GM12878 (cell line): ENCODE measurements around the gene PDE6A. TPM values are rescaled to one million over a fixed set of nuclear protein-coding genes. Genes with fewer than 3 reads are reported as not detected.

ENCODE experiments used
- ATAC-seq: fragments of 200-7000 bp; cut with Tn5 transposase; 3 replicates; pipeline ENCODE4 v1.9.1; 2020; ENCODE audit warnings: mild to moderate bottlenecking, moderate library complexity
- Bru-seq: library from RNA; stranded (reverse); fragments of 400-500 nt; gene quantifications from one replicate; lab custom pipeline; 2021; lab: Mats Ljungman, UMichigan
- BruChase-seq, 2 experiments: library from RNA; stranded (reverse); fragments of 400-500 nt; gene quantifications; one replicate each; lab custom pipeline; 2021; lab: Mats Ljungman, UMichigan
- BruUV-seq: library from RNA; stranded (reverse); fragments of 400-500 nt; replicated peaks from 2 replicates; lab custom pipeline; 2021; lab: Mats Ljungman, UMichigan
- CTCF ChIA-PET: fragments of 300-600 bp; sonication (Branson Sonifier 250); formaldehyde crosslinking; extraction: SDS; loops from one replicate; lab custom pipeline; 2021; ENCODE audit warnings: inconsistent platforms; lab: Yijun Ruan, JAX
- POLR2A ChIA-PET: fragments of 350-600 bp; formaldehyde crosslinking; extraction: SDS; loops from one replicate; lab custom pipeline; 2021; ENCODE audit warnings: inconsistent platforms; lab: Charles Lee
- RAD21 ChIA-PET: fragments of 300-600 bp; sonication (Branson Sonifier 250); formaldehyde crosslinking; loops from one replicate; lab custom pipeline; 2023; ENCODE audit warnings: antibody characterized with exemption; ENCODE audit not compliant: unreplicated experiment; lab: Charles Lee
- SMC1A ChIA-PET: fragments of 300-600 bp; sonication (Branson Sonifier 250); formaldehyde crosslinking; loops from one replicate; lab custom pipeline; 2023; ENCODE audit not compliant: unreplicated experiment, uncharacterized antibody; lab: Charles Lee
- DNase-seq: peaks from one replicate; pipeline ENCODE4 v3.0.0-alpha.2; 2011; ENCODE audit warnings: low read depth, low spot score
- FAIRE-seq: peaks from 3 replicates; lab custom pipeline; 2011; peaks lifted over from hg19 to GRCh38; lab: Jason Lieb, UNC
- H2AFZ ChIP-seq: 2 replicates; pipeline ENCODE4 v1.6.0; 2011; ENCODE audit warnings: low read depth, low read length, control low read depth; ENCODE audit not compliant: control insufficient read depth
- H3K27ac ChIP-seq: 2 replicates; pipeline ENCODE4 v1.5.1; 2011; ENCODE audit warnings: control low read depth; ENCODE audit not compliant: control insufficient read depth, insufficient read depth
- H3K27me3 ChIP-seq, 2 experiments: replicated peaks in 1 of 2; 2 replicates each; pipeline versions ENCODE4 v1.6.0 to v1.6.1; 2011; ENCODE audit warnings: low read length in 1 of 2; ENCODE audit not compliant: control insufficient read depth in 2 of 2, insufficient read depth in 2 of 2
- H3K36me3 ChIP-seq, 2 experiments: 2 replicates each; pipeline ENCODE4 v1.5.1; 2011; ENCODE audit warnings: low read length in 1 of 2; ENCODE audit not compliant: control insufficient read depth in 2 of 2, insufficient read depth in 2 of 2
- H3K4me1 ChIP-seq: 2 replicates; pipeline ENCODE4 v1.6.1; 2011; ENCODE audit warnings: mild to moderate bottlenecking, low read length, moderate library complexity, mixed read lengths; ENCODE audit not compliant: control insufficient read depth, insufficient read depth
- H3K4me2 ChIP-seq: 2 replicates; pipeline ENCODE4 v1.6.0; 2011; ENCODE audit warnings: control low read depth; ENCODE audit not compliant: control insufficient read depth, insufficient read depth
- H3K4me3 ChIP-seq: fragments of 200-600 bp; sonication (generic); 2 replicates; pipeline ENCODE4 v1.5.1; 2016
- H3K79me2 ChIP-seq: 2 replicates; pipeline ENCODE4 v1.6.0; 2011; ENCODE audit warnings: low read length; ENCODE audit not compliant: control insufficient read depth, insufficient read depth
- H3K9ac ChIP-seq: 2 replicates; pipeline ENCODE4 v1.8.0; 2011; ENCODE audit warnings: low read length, control low read depth, mixed read lengths; ENCODE audit not compliant: control insufficient read depth, insufficient read depth
- H3K9me3 ChIP-seq: replicated peaks from 3 replicates; pipeline ENCODE4 v1.5.1; 2011; ENCODE audit warnings: mild to moderate bottlenecking, low read length; ENCODE audit not compliant: control insufficient read depth, insufficient read depth
- H4K20me1 ChIP-seq: 2 replicates; pipeline ENCODE4 v1.6.0; 2011; ENCODE audit not compliant: control insufficient read depth, insufficient read depth
- BCL11A ChIP-seq: IDR thresholded peaks from 2 replicates; pipeline ENCODE4 v1.6.1; 2011; ENCODE audit warnings: low read depth, low read length
- HDAC2 ChIP-seq: fragments of 200-600 bp; sonication (generic); IDR thresholded peaks from 2 replicates; pipeline ENCODE4 v1.6.1; 2017
- KAT2A ChIP-seq: conservative IDR thresholded peaks from 2 replicates; pipeline ENCODE4 v1.6.1; 2011; ENCODE audit warnings: low read depth, low read length; ENCODE audit not compliant: control insufficient read depth
- MYB ChIP-seq: fragments of 150-350 bp; IDR thresholded peaks from 2 replicates; pipeline ENCODE4 v1.6.1; 2014; ENCODE audit warnings: mild to moderate bottlenecking, low read depth, low read length, borderline replicate concordance
- PBX3 ChIP-seq: IDR thresholded peaks from 2 replicates; pipeline ENCODE4 v1.6.1; 2011; ENCODE audit warnings: mild to moderate bottlenecking, low read depth, low read length, moderate library complexity; ENCODE audit not compliant: insufficient replicate concordance
- TAF1 ChIP-seq: IDR thresholded peaks from 2 replicates; pipeline ENCODE4 v1.6.1; 2011; ENCODE audit warnings: mild to moderate bottlenecking, low read depth, low read length, borderline replicate concordance
- ZZZ3 ChIP-seq: IDR thresholded peaks from 2 replicates; pipeline ENCODE4 v1.6.1; 2011; ENCODE audit warnings: low read depth; ENCODE audit not compliant: control insufficient read depth, insufficient read length
- WGBS: methylation state at CpG from one replicate; pipeline ENCODE4 v1.1.6; 2016; ENCODE audit warnings: low lambda C conversion rate; ENCODE audit not compliant: insufficient replicate concordance, insufficient coverage; ENCODE audit errors: missing lambda C conversion rate; 5-methylcytosine and 5-hydroxymethylcytosine counted together
- in situ Hi-C: fragments of 300-500 bp; cut with MboI; formaldehyde crosslinking; loops from 9 replicates; pipeline ENCODE4 v1.14.3; 2018; ENCODE audit warnings: mixed read lengths
- intact Hi-C: fragments of 100-400 bp; cut with micrococcal nuclease; formaldehyde crosslinking; loops from one replicate; pipeline ENCODE4 v1.14.2; 2022; ENCODE audit not compliant: unreplicated experiment
- long read RNA-seq, 2 experiments: library from polyadenylated mRNA; unstranded; transcript quantifications; one replicate each; pipeline ENCODE4 v2.0.0, GENCODE V29; 2019 to 2020
- polyA minus RNA-seq, 3 experiments: library from RNA; depleted of rRNA, polyadenylated mRNA; stranded (reverse); fragments of >200 nt; gene quantifications; 2 replicates each; pipeline ENCODE4 v1.2.3, GENCODE V29; 2011
- polyA plus RNA-seq, 11 experiments: library from polyadenylated mRNA; depleted of rRNA in 4 of 11; unstranded in 6 of 11; stranded (reverse) in 5 of 11; fragments of >200 nt; fragmentation: Nextera tagmentation in 4 of 11; fragmentation: Illumina TruSeq in 1 of 11; extraction: Ambion mirVana in 4 of 11; extraction: Trizol in 1 of 11; gene quantifications; 1 replicate in 1 of 11; 2 replicates in 10 of 11; pipeline versions ENCODE4 v1.2.1 to v1.2.3, GENCODE V29; 2011 to 2016; ENCODE audit warnings: inconsistent platforms in 2 of 11, missing spikeins in 2 of 11, low read depth in 1 of 11
- total RNA-seq, 4 experiments: library from RNA; depleted of rRNA in 3 of 4; stranded (reverse); fragments of >200 nt in 3 of 4; fragmentation: Illumina TruSeq in 1 of 4; extraction: Trizol in 1 of 4; gene quantifications; 2 replicates each; pipeline versions ENCODE4 v1.2.1 to v1.2.3, GENCODE V29; 2013 to 2021
- TF ChIP-seq, protein P1 (sequence below): fragments of 450-650 bp; IDR thresholded peaks from 2 replicates; pipeline ENCODE4 v1.6.1; 2017; ENCODE audit warnings: mild to moderate bottlenecking, low read depth, inconsistent platforms; ENCODE audit not compliant: poor library complexity, severe bottlenecking

The PDE6A gene
- total RNA-seq (2013; cell fraction: nucleolus; rRNA removed) = not detected in 2 replicates
- total RNA-seq (2014; rRNA removed) (not detected in 2 replicates), total RNA-seq (2014; rRNA removed; fragmentation: Illumina TruSeq; extraction: Trizol) (not detected in 2 replicates), total RNA-seq (2021) (not detected in 2 replicates), polyA plus RNA-seq (2011; rRNA removed) (not detected in 2 replicates), polyA plus RNA-seq (2014; fragmentation: Illumina TruSeq; extraction: Trizol) (not detected in 2 replicates), polyA plus RNA-seq (2014; fragmentation: Nextera tagmentation; extraction: Ambion mirVana) (not detected), polyA plus RNA-seq (2014; rRNA removed) (0.03 TPM in 1 of 2 replicates, not detected in the other), polyA plus RNA-seq (2016; fragmentation: Nextera tagmentation; extraction: Ambion mirVana) (under 1 TPM; 0.05 to 0.26 TPM), polyA minus RNA-seq (2011; rRNA and poly(A)+ RNA removed) (not detected in 2 replicates), Bru-seq, nascent RNA (percentile 2 among the genes with signal in this experiment), BruChase-seq, experiment 1, labeled RNA remaining after a 6-hour chase (percentile 4 among the genes with signal in this experiment), BruChase-seq, experiment 2, labeled RNA remaining after a 2-hour chase (percentile 1 among the genes with signal in this experiment)
- not detected for polyA plus RNA-seq (2011; ENCODE audit: low read depth)
- not detected in 2 replicates for polyA plus RNA-seq (2011; cell fraction: cytosol; rRNA removed)
- polyA plus RNA-seq (2011; cell fraction: nucleus; rRNA removed) = not detected in 2 replicates
- polyA plus RNA-seq (2012) = 0.03 TPM in 1 of 2 replicates, not detected in the other
- polyA minus RNA-seq (2011; cell fraction: cytosol; rRNA and poly(A)+ RNA removed) = not detected in 2 replicates
- not detected in 2 replicates for polyA minus RNA-seq (2011; cell fraction: nucleus; rRNA and poly(A)+ RNA removed)
- long read RNA-seq, experiment 1 = 0 reads
- long read RNA-seq, experiment 2, partial matches to known transcripts = 0 of 1 reads
- long read RNA-seq, experiment 2, other reads (novel, unspliced or antisense) = 1 of 1 reads

- Histone ChIP-seq H2AFZ (no peak within 1 kb of the TSS), H3K27ac (no peak within 1 kb of the TSS), H3K4me2 (no peak within 1 kb of the TSS), H3K79me2 (no peaks in the 10 kb centered on the region), H3K36me3 (no peaks in the 10 kb centered on the region)
- no peak for FAIRE-seq
- no TSS peak for BruUV-seq
- ChIA-PET POLR2A (no interaction called here), CTCF (interaction anchor here (0.6 kb wide), 1 partner anchor 18 kb away, joined by 3 read pairs; no protein-coding TSS in a partner anchor), SMC1A (no interaction called here)
- intact Hi-C loops = no loop called here
- no peak for DNase-seq
- TF ChIP-seq, protein P1, sequence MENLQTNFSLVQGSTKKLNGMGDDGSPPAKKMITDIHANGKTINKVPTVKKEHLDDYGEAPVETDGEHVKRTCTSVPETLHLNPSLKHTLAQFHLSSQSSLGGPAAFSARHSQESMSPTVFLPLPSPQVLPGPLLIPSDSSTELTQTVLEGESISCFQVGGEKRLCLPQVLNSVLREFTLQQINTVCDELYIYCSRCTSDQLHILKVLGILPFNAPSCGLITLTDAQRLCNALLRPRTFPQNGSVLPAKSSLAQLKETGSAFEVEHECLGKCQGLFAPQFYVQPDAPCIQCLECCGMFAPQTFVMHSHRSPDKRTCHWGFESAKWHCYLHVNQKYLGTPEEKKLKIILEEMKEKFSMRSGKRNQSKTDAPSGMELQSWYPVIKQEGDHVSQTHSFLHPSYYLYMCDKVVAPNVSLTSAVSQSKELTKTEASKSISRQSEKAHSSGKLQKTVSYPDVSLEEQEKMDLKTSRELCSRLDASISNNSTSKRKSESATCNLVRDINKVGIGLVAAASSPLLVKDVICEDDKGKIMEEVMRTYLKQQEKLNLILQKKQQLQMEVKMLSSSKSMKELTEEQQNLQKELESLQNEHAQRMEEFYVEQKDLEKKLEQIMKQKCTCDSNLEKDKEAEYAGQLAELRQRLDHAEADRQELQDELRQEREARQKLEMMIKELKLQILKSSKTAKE = no peak
- no peak for TF ChIP-seq TAF1
- no peak for TF ChIP-seq PBX3
- TF ChIP-seq HDAC2 = no peak
- no peak for TF ChIP-seq ZZZ3
- no peak for TF ChIP-seq MYB
- TF ChIP-seq KAT2A = no peak
- no peak for TF ChIP-seq BCL11A
- TF ChIP-seq, all 136 proteins: peak for 0
- Histone ChIP-seq H3K9ac (no peak within 1 kb of the TSS), H3K9me3 (no peaks in the 10 kb centered on the region), H3K4me3 (no peak within 1 kb of the TSS), H3K27me3 (no peaks in the 10 kb centered on the region; a peak in 1 of 4 replicates), H4K20me1 (no peaks in the 10 kb centered on the region), H3K4me1 (no peaks in the 10 kb centered on the region)
- in situ Hi-C loops = no loop called here
- RAD21 ChIA-PET = no interaction called here
- WGBS = 41% methylated on average over 2 of the region's 2 CpGs
- no peak for ATAC-seq
Observed at GRCh38 chr5:149944666-149945065, at the start of gene PDE6A. Gene PDE6A (minus strand): TSS chr5:149944793. CDS start chr5:149944673, 120 bp downstream.
